Kidney glomerular epithelial cell (primary cell): ENCODE data around the gene EGF.
A peak's percentile ranks its signal among the peaks of the same experiment; 100 is the strongest.

Experiments
- DNase-seq: peaks from one replicate; lab custom pipeline; 2025; lab: John Stamatoyannopoulos, UW

The EGF gene

GRCh38 chr4:109959195-109959594 is 46.5 kb downstream of the EGF start:
- no peak for DNase-seq

GRCh38 chr4:109962401-109962800 is 49.7 kb downstream of the EGF start:
- no peak for DNase-seq

- no peak for DNase-seq
These were observed 54.3 kb downstream of the EGF start for GRCh38 chr4:109966891-109967481.

- peak; percentile 51 for DNase-seq
These were observed 55.3 kb downstream of the EGF start for GRCh38 chr4:109967798-109968520.

- DNase-seq: no peak
These were observed 56.4 kb downstream of the EGF start for GRCh38 chr4:109969087-109969486.

- DNase-seq: no peak
These were observed 57.2 kb downstream of the EGF start for GRCh38 chr4:109969919-109970318.

- DNase-seq: no peak
These were observed 60.3 kb downstream of the EGF start for GRCh38 chr4:109972786-109973528.

GRCh38 chr4:109973529-109973905 is 60.8 kb downstream of the EGF start:
- no peak for DNase-seq

- no peak for DNase-seq
These were observed 63.5 kb downstream of the EGF start for GRCh38 chr4:109976189-109976588.

- DNase-seq: peak; percentile 50
These were observed 65.3 kb downstream of the EGF start for GRCh38 chr4:109977854-109978501.

GRCh38 chr4:109978704-109979454 is 66.2 kb downstream of the EGF start:
- DNase-seq: no peak

- DNase-seq: peak; percentile 74
These were observed 67.4 kb downstream of the EGF start for GRCh38 chr4:109979920-109980717.

- DNase-seq: no peak
These were observed 69.3 kb downstream of the EGF start for GRCh38 chr4:109981936-109982335.

- no peak for DNase-seq
These were observed 69.8 kb downstream of the EGF start for GRCh38 chr4:109982521-109982920.

- DNase-seq: no peak
These were observed 73.6 kb downstream of the EGF start for GRCh38 chr4:109985993-109986974.

GRCh38 chr4:109989044-109989443 is 76.4 kb downstream of the EGF start:
- no peak for DNase-seq

GRCh38 chr4:109989618-109990017 is 76.9 kb downstream of the EGF start:
- no peak for DNase-seq

- DNase-seq: no peak
These were observed 77.9 kb downstream of the EGF start for GRCh38 chr4:109990261-109991257.

GRCh38 chr4:109993116-109993515 is 80.4 kb downstream of the EGF start:
- DNase-seq: no peak
